SIG-M5 treated with dmso at 0.1 percent for 504 hours (cell line): ENCODE measurements around the gene FLT1.
A peak's percentile ranks its signal among the peaks of the same experiment; 100 is the strongest.

Experiments
- DNase-seq: peaks from one replicate; lab custom pipeline; 2025; ENCODE audit not compliant: unreplicated experiment; lab: John Stamatoyannopoulos, UW

FLT1 gene

GRCh38 chr13:28432816-28433560 lies 61.9 kb downstream of the FLT1 start:
- DNase-seq: no peak

GRCh38 chr13:28429685-28430290 lies 65.1 kb downstream of the FLT1 start:
- DNase-seq: no peak

DNA sequence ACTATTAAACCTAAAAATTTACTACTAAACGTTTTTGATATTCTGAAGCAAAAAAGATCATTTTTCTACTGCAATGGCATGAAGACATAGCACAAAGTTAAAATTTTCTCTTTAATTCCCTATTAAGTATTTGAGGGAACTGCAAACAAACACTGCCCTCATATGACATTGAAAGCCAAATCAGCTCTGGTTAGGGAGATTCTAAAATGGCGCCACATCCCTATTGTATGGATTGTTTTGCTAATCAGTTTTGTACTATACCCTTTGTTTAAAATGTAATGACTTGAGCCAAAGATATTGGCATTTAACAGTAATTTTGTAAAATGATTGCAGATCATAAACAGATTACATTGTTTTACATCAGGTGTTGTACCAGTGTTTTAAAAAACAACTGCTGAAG lies 65.8 kb downstream of the FLT1 start:
- DNase-seq: no peak

- peak; percentile 49 for DNase-seq
Measured at GRCh38 chr13:28426381-28426780, 68.5 kb downstream of the FLT1 start.

DNA sequence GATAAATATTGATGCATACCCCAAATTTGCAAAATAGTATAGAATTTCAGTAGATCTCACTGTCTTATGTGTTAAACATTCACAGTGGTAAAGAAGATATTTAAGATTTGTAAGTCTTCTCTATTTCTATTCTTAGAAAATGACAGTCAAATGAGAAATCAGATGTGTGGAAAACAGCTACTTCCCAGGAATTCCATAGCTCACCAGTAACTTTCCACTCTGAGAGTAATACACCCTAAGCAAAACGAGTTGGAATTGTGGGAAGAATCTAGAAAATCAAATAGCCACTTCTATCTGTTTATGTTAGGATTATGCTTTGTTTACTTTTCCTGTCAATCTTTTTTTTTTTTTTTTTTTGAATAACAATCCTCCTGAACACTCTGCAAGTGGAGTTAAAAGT lies 69.1 kb downstream of the FLT1 start:
- no peak for DNase-seq

DNA sequence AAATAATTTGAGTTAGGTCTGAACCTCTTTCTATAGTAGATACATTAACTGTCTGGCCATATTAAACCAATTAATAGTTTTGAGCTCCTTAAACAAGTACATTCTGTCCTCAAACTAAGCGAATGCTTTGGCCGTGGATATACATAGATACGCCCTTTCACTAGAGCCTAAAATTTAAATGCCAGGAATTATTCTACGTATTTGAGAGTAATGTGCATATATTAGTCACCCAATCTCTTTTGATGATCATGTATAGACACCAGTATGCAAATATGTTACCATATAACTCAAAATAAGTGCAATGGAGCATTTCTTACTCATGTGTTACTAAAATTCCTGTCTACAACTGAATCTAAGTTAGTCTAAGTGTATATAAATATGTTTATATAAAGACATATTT lies 70.4 kb downstream of the FLT1 start:
- no peak for DNase-seq

DNA sequence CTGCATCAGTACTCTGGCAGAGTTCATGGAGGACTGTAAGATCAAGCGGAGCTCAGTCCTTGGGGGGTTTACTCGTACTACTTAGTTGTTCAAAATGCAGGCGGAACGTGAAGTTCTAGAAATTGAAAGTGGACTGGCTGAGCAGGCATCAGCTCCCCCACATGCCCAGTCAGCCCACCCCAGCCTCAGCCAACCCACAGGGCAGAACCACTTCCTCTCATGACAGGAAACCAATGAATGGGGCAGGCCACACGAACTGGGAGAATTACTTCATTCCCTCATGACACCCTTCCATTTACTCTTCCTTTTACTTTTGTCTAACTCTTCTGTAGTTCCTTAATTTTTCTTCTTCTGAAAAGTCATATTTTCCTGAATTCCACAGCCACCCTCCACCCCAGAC lies 71.9 kb downstream of the FLT1 start:
- peak; percentile 94 for DNase-seq

- peak; percentile 59 for DNase-seq
Measured at GRCh38 chr13:28421676-28422410, 73.1 kb downstream of the FLT1 start.

DNA sequence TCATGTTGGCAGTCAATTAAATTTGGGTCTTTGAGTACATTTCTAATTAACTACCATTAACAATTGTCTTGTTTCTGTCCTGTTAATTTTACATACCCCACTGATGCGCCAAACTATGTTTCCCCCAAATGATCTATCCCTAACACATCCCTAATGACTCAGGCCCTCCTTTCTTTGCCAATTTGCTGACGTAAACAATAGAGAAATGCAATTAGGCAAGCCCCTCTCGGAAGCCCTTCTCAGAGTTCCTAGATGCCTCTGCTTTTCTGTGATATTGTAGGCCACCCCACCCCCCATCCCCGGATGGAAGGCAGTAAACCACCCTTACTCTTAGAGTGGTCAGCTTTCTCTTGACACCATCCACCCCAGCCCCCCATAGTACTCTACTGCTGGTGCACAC lies 74.2 kb downstream of the FLT1 start:
- DNase-seq: no peak

DNA sequence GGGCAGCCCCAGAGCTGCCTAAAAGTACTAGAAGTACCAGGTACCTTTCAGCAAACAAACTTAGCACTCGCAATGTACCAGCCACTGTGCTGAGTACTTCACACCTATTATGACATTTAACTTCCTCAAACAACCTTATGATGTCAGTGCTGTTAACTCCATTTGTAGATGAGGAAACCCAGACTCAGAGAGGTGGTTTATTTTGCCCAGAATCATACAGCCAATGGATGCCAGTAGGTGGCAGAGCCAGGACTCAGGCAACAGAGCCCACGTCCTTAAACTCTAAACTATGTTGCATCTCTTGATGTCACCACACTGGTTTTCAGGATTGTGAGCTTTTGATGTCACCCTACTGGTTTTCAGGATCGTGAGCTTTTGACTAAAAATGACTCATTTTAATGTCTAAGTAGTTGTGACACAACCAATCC lies 78.9 kb downstream of the FLT1 start:
- peak; percentile 71 for DNase-seq

DNA sequence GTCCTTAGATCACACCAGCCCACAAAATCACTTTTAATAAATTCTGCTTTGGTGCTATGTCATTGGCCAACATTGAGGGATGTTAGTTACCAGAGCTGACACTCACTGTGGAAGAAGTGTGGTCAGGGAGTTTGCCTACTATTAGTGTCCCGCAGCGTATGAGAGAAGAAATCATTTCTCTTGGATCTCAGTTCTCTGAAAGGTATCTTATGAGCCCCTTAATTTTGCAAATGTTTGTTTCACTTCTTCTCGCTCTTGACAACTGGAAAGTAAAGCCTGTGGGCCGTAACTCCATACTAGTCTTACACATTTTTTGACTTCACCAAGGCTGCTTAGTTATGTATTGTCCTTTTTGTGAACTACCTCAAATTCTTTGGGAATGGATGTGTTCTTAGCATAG lies 80.9 kb downstream of the FLT1 start:
- no peak for DNase-seq

- DNase-seq: no peak
Measured at GRCh38 chr13:28412981-28413380, 81.9 kb downstream of the FLT1 start.

DNA sequence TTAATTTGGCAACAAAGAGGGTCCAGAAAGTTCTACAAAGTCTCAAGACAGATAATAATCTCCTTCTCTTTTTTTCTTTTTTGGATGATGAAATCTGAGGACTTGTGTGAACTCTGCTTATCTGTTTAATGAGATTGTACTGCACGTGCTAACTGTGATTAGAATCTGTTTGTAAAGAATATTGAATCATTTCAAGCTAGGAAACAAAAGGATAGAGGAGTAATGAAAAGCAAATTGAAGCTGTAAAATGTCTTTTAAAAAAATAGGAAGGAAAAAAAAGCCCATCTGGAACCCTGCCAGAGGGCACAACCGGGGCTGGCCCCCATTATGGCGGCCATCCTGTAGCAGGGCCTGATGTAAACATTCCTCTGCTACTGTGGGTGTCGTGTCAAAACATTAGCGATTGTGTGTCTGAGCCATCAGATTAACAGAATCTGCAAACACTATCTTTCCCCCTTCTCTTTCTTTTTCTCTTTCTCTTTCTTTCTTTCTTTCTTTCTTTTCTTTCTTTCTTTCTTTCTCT lies 83.0 kb downstream of the FLT1 start:
- DNase-seq: no peak

DNA sequence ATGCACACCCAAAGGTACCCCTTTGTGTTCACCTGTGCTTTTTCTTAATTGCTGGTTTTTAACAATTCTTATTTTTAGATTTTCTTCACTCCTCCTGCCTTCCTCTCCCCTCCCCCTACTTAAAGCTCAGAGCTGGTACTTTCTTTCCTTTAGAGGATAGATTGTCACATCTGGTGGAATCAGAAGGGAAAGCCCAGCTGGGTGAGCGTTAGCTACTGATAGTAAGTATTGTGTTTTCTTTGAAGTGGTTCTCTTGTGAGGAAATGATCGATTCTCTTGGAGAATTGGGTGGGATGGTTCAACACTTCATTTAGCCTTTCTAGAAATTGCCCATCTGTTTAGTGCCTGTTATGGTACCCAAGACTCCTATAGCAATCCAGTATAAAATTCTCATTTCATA lies 84.8 kb downstream of the FLT1 start:
- no peak for DNase-seq

- no peak for DNase-seq
Measured at GRCh38 chr13:28409648-28410047, 85.3 kb downstream of the FLT1 start.

GRCh38 chr13:28408863-28409262 lies 86.1 kb downstream of the FLT1 start:
- DNase-seq: no peak

DNA sequence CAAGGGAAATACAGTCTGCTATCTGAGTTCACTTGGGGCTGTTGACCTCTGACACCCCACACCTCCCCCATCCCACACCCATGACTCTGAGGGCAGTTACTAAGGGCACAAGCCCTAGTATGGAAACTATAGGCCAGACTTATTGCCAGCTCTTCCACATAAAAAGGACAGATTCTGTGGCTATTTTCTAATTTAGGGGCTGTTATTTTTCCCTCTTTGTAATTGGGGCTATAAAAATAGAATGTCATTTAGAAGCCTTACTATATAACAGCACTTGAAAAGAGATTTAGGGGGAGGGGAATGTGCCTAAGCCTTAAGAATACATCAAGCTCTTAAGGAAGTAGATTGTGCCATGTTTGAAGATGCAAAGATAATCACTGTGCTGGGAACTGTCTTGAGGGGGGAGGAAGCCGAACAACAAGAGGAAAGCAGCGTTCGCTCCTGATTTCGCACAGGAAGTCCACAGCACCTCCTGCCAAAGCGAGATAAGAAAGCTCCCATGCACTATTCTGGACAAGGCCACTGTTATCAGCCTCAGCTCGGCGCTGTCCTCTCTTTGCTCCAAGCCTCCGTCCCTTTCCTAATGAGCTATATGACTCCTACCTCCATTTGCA lies 86.6 kb downstream of the FLT1 start:
- no peak for DNase-seq

DNA sequence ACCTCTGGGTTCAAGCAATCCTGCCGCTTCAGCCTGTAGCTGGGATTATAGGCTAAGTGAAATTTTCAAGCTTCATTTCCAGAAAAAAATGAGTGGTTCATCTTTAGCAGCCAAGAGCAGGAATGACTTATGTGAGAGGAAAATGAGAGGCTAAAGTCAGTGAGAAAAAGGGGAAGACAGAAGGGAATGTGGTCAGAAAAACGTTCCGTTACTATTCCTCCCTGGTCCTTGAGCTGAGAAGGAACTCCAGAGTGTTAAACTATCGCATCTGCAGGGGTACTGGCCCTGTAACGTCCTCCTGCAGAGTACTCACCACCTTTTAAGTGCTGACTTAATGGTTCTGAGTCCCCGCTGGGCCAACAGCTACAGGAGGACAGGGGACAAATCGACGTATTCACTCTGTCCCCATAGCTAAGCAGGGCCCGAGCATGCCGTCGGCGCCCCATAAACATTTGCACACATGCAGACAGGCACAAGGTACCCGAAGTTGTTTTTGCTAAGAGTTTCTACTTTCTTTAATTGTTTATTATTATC lies 88.1 kb downstream of the FLT1 start:
- no peak for DNase-seq

DNA sequence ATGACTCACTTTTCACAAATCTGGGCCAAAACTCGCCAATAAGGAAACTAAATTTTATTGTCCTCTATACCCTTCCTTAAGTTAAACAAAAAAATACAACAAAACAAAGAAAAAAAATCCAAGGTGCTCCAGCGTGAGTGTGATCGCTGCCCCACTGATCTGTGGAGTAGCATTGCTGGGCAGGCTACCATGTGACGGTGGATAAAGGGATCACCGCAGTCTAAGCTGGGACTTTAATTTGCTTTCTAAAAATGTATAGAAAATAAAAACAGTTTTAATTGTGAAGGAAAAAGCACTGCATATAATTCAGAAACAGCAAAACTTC lies 92.9 kb downstream of the FLT1 start:
- no peak for DNase-seq

- peak; percentile 64 for DNase-seq
Measured at GRCh38 chr13:28401303-28402056, 93.4 kb downstream of the FLT1 start.

DNA sequence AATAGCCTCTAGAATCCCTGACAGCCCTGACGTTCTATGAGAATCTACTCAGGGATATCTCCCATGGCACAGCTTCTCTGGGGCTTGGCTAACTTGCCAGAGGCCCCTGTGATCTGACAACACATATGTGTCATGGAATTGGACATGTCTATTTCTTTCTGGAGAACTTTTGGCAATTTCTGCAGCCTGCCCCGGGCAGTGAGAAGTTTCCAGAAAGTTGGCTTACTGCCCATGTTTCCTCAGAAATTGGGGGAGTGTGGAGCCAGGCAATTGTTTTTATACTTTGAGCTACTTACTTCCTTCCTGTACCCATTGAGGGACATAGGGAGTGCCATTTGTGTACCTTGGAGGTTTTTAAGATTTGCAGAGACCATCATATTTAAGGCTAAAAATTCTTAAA lies 98.9 kb downstream of the FLT1 start:
- no peak for DNase-seq
